Type B pancreatic cell (in vitro differentiated cells): ENCODE measurements around the gene TLE1. TPM values are rescaled to one million over a fixed set of nuclear protein-coding genes. Genes with fewer than 3 reads are reported as not detected.

Experiments
- DNase-seq: peaks from one replicate; pipeline ENCODE4 v3.0.0; 2021; ENCODE audit warnings: mixed read lengths; ENCODE audit not compliant: unreplicated experiment; ENCODE audit errors: extremely low spot score
- H3K27ac Mint-ChIP-seq: 2 replicates; pipeline ENCODE4 v1.8.0; 2021; ENCODE audit warnings: mild to moderate bottlenecking, mixed read lengths
- H3K27me3 Mint-ChIP-seq: 2 replicates; pipeline ENCODE4 v1.8.0; 2021; ENCODE audit warnings: mixed read lengths
- H3K36me3 Mint-ChIP-seq: 2 replicates; pipeline ENCODE4 v1.8.0; 2021; ENCODE audit warnings: mixed read lengths
- H3K4me1 Mint-ChIP-seq: one replicate; pipeline ENCODE4 v1.8.0; 2021; ENCODE audit warnings: mixed read lengths; ENCODE audit not compliant: unreplicated experiment
- H3K4me3 Mint-ChIP-seq: 2 replicates; pipeline ENCODE4 v1.8.0; 2021; ENCODE audit warnings: mild to moderate bottlenecking, mixed read lengths
- H3K9me3 Mint-ChIP-seq: 2 replicates; pipeline ENCODE4 v1.8.0; 2021; ENCODE audit warnings: mixed read lengths
- CTCF ChIP-seq: fragments of 200-600 bp; sonication (generic); conservative IDR thresholded peaks from 2 replicates; pipeline ENCODE4 v1.5.0; 2021; ENCODE audit warnings: antibody characterized with exemption, mild to moderate bottlenecking
- total RNA-seq: library from RNA; stranded (reverse); gene quantifications from 2 replicates; pipeline ENCODE4 v1.2.1, GENCODE V29; 2021; ENCODE audit warnings: low replicate concordance

TLE1 gene
- total RNA-seq, 1 donor from 2014 or later: 99.6 TPM

GRCh38 chr9:81664638-81665222 lies 24.6 kb downstream of the TLE1 start:
- no peak overlapping the region for H3K4me3 Mint-ChIP-seq
- no peak for DNase-seq
- no peak overlapping the region for H3K27ac Mint-ChIP-seq
- no peaks in the 10 kb centered on the region for H3K27me3 Mint-ChIP-seq
- H3K36me3 Mint-ChIP-seq: peaks cover 41% of the 10 kb centered on the region
- peaks cover 54% of the 10 kb centered on the region for H3K4me1 Mint-ChIP-seq
- no peak for TF ChIP-seq CTCF
- no peaks in the 10 kb centered on the region for H3K9me3 Mint-ChIP-seq

GRCh38 chr9:81661339-81661738 lies 28.0 kb downstream of the TLE1 start:
- H3K27ac Mint-ChIP-seq: no peak overlapping the region
- H3K36me3 Mint-ChIP-seq: peaks cover 40% of the 10 kb centered on the region
- H3K27me3 Mint-ChIP-seq: no peaks in the 10 kb centered on the region
- peaks cover 41% of the 10 kb centered on the region for H3K4me1 Mint-ChIP-seq
- DNase-seq: no peak
- no peak for TF ChIP-seq CTCF
- no peaks in the 10 kb centered on the region for H3K9me3 Mint-ChIP-seq
- H3K4me3 Mint-ChIP-seq: peak overlapping the region; percentile 11

GRCh38 chr9:81656871-81657337 lies 32.4 kb downstream of the TLE1 start:
- no peaks in the 10 kb centered on the region for H3K27me3 Mint-ChIP-seq
- H3K4me1 Mint-ChIP-seq: peaks cover 29% of the 10 kb centered on the region
- no peak for TF ChIP-seq CTCF
- H3K36me3 Mint-ChIP-seq: peaks cover 36% of the 10 kb centered on the region
- no peak overlapping the region for H3K4me3 Mint-ChIP-seq
- no peak overlapping the region for H3K27ac Mint-ChIP-seq
- H3K9me3 Mint-ChIP-seq: no peaks in the 10 kb centered on the region
- DNase-seq: no peak

- peak overlapping the region; percentile 11 for H3K4me3 Mint-ChIP-seq
- H3K4me1 Mint-ChIP-seq: peaks cover 28% of the 10 kb centered on the region
- no peak for TF ChIP-seq CTCF
- H3K27ac Mint-ChIP-seq: peak overlapping the region; percentile 24
- no peaks in the 10 kb centered on the region for H3K27me3 Mint-ChIP-seq
- H3K9me3 Mint-ChIP-seq: no peaks in the 10 kb centered on the region
- DNase-seq: no peak
- H3K36me3 Mint-ChIP-seq: peaks cover 35% of the 10 kb centered on the region
Observed at GRCh38 chr9:81656004-81656403, 33.3 kb downstream of the TLE1 start.

GRCh38 chr9:81653240-81653639 lies 36.1 kb downstream of the TLE1 start:
- H3K36me3 Mint-ChIP-seq: peaks cover 37% of the 10 kb centered on the region
- H3K4me1 Mint-ChIP-seq: peaks cover 50% of the 10 kb centered on the region

More at GRCh38 chr9:81653240-81653639, 36.1 kb downstream of the TLE1 start:
- Mint-ChIP-seq H3K27me3 (no peaks in the 10 kb centered on the region), H3K9me3 (no peaks in the 10 kb centered on the region), H3K27ac (no peak overlapping the region), H3K4me3 (no peak overlapping the region)
- TF ChIP-seq CTCF: no peak
- DNase-seq: no peak
